ENCODE measurements around the gene STT3B.

GRCh38 chr3:31522152-31522551 lies 10.6 kb upstream of the STT3B start:
- TF ChIP-seq FOXP2 (optimal IDR thresholded peaks at IDR 0.05; ENCODE audit: control extremely low read depth, extremely low read length, insufficient read depth) = no peak
- no peak for TF ChIP-seq EZH2 (IDR thresholded peaks at IDR 0.05)
